GM13977 (cell line): ENCODE data around the gene HIF1AN.

Experiments
- DNase-seq: peaks from one replicate; pipeline ENCODE4 v3.0.0; 2012; ENCODE audit warnings: low spot score
- in situ Hi-C: fragments of 300-500 bp; cut with MboI; formaldehyde crosslinking; loops from one replicate; pipeline ENCODE4 v1.12.0; 2022; ENCODE audit warnings: low sequenced_read_pairs, low pct_unique_long_range_greater_than_20kb, mixed read lengths, inconsistent platforms; ENCODE audit not compliant: unreplicated experiment
- TF ChIP-seq, protein P1 (sequence below): IDR thresholded peaks from 2 replicates; pipeline ENCODE4 v1.5.1; 2012; ENCODE audit warnings: mild to moderate bottlenecking, control low read depth; ENCODE audit not compliant: insufficient read depth; ENCODE audit errors: extremely low read depth, missing control alignments

HIF1AN gene

DNA sequence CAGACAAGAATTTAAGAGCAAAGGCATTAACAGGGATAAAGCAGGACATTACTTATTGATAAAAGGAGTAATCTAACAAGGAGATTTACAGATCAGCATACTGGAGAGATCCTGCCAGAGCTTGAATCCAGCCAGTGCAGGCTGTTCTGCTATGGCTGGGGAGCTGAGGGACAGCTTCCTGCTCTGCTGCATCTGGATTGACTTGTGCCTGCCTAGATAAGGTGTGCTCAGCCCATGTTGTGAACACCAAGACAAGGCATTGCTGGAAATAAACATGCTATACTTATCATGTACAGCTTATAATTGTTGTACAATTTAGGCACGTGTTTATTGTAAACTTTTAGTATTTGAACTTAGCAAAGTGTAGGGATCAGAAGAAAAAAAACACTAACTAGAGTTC, 71.7 kb downstream of the HIF1AN start:
- TF ChIP-seq, protein P1, sequence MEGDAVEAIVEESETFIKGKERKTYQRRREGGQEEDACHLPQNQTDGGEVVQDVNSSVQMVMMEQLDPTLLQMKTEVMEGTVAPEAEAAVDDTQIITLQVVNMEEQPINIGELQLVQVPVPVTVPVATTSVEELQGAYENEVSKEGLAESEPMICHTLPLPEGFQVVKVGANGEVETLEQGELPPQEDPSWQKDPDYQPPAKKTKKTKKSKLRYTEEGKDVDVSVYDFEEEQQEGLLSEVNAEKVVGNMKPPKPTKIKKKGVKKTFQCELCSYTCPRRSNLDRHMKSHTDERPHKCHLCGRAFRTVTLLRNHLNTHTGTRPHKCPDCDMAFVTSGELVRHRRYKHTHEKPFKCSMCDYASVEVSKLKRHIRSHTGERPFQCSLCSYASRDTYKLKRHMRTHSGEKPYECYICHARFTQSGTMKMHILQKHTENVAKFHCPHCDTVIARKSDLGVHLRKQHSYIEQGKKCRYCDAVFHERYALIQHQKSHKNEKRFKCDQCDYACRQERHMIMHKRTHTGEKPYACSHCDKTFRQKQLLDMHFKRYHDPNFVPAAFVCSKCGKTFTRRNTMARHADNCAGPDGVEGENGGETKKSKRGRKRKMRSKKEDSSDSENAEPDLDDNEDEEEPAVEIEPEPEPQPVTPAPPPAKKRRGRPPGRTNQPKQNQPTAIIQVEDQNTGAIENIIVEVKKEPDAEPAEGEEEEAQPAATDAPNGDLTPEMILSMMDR = no peak
- DNase-seq = no peak
- in situ Hi-C loops = no loop called here
